RWPE2 (cell line): ENCODE data around the gene DDX47.

ENCODE experiments used
- ATAC-seq: fragments of 200-7000 bp; cut with Tn5 transposase; 3 replicates; pipeline ENCODE4 v1.9.1; 2021; ENCODE audit warnings: low read depth
- DNase-seq: peaks from one replicate; pipeline ENCODE4 v3.0.0-alpha.2; 2020; ENCODE audit warnings: low spot score
- H3K27ac ChIP-seq: fragments of 450-650 bp; 2 replicates; pipeline ENCODE4 v1.5.1; 2017; ENCODE audit warnings: mild to moderate bottlenecking; ENCODE audit not compliant: poor library complexity, severe bottlenecking
- H3K27me3 ChIP-seq: fragments of 250-450 bp; sonication (Bioruptor Pico); 2 replicates; pipeline ENCODE4 v1.5.1; 2021; ENCODE audit warnings: mild to moderate bottlenecking, moderate library complexity; ENCODE audit not compliant: insufficient read depth, poor library complexity, severe bottlenecking
- H3K36me3 ChIP-seq: fragments of 250-450 bp; sonication (Bioruptor Pico); 2 replicates; pipeline ENCODE4 v1.5.1; 2020; ENCODE audit warnings: low read depth, mild to moderate bottlenecking, moderate library complexity
- H3K4me1 ChIP-seq: fragments of 250-450 bp; sonication (Bioruptor Pico); 2 replicates; pipeline ENCODE4 v1.5.1; 2021; ENCODE audit warnings: mild to moderate bottlenecking, moderate library complexity; ENCODE audit not compliant: insufficient read depth, poor library complexity, severe bottlenecking
- H3K4me3 ChIP-seq: fragments of 250-450 bp; sonication (Bioruptor Pico); 2 replicates; pipeline ENCODE4 v1.5.1; 2021; ENCODE audit warnings: mild to moderate bottlenecking, moderate library complexity; ENCODE audit not compliant: severe bottlenecking
- H3K9me3 ChIP-seq: fragments of 250-450 bp; sonication (Bioruptor Pico); 2 replicates; pipeline ENCODE4 v1.5.1; 2021; ENCODE audit warnings: mild to moderate bottlenecking, moderate library complexity; ENCODE audit not compliant: severe bottlenecking
- TF ChIP-seq, protein P1 (sequence below): fragments of 450-650 bp; IDR thresholded peaks from one replicate; pipeline ENCODE4 v1.5.1; 2017; ENCODE audit warnings: mild to moderate bottlenecking, moderate library complexity; ENCODE audit not compliant: poor library complexity, severe bottlenecking

Gene DDX47

DNA sequence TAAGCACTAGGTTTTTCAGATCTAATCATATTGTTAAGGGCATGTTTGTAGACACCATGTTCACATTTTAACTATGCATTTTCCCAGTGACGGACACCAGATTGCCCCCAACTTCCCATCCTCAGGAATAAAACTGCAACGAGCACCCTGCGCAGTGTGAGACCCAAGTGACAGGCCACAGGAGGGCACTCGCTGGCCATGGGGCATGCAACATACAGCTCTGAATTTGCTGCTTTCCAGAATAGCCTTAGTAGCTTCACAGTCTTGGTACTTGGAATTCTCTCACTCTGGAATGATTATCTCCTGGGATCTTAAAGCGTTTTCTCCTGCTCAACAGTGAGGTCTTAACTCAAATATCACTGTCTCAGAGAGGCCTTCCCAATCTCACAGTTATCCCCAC, 972 bp upstream of the DDX47 start:
- Histone ChIP-seq H3K9me3 (no peaks in the 10 kb centered on the region), H3K4me1 (peaks cover 17% of the 10 kb centered on the region)

DNA sequence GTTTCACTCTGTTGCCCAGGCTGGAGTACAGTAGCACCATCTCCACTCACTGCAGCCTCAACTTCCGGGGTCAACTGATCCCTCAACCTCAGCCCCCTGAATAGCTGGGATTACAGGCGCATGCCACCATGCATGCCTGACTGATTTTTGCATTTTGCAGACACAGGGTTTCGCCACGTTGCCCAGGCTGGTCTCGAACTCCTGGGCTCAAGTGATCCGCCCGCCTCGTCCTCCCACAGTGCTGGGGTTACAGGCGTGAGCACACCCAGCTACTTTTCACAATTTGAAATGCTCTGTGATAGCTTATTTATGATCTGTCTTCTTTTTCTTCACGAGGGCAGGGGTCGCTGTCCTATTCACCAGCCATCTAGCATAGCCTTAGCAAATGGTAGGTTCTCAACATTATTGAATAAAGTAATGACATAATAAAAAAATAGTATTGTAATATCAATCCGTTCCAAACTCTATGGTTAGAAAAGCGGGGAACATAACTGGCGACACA, 477 bp upstream of the DDX47 start:
- no peak overlapping the region for H3K27ac ChIP-seq
- H3K4me3 ChIP-seq, result no peak overlapping the region
- peaks cover 21% of the 10 kb centered on the region for H3K36me3 ChIP-seq
- no peaks in the 10 kb centered on the region for H3K27me3 ChIP-seq
- TF ChIP-seq, protein P1, sequence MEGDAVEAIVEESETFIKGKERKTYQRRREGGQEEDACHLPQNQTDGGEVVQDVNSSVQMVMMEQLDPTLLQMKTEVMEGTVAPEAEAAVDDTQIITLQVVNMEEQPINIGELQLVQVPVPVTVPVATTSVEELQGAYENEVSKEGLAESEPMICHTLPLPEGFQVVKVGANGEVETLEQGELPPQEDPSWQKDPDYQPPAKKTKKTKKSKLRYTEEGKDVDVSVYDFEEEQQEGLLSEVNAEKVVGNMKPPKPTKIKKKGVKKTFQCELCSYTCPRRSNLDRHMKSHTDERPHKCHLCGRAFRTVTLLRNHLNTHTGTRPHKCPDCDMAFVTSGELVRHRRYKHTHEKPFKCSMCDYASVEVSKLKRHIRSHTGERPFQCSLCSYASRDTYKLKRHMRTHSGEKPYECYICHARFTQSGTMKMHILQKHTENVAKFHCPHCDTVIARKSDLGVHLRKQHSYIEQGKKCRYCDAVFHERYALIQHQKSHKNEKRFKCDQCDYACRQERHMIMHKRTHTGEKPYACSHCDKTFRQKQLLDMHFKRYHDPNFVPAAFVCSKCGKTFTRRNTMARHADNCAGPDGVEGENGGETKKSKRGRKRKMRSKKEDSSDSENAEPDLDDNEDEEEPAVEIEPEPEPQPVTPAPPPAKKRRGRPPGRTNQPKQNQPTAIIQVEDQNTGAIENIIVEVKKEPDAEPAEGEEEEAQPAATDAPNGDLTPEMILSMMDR, result no peak
- no peaks in the 10 kb centered on the region for H3K9me3 ChIP-seq
- DNase-seq, result no peak
- H3K4me1 ChIP-seq, result peaks cover 17% of the 10 kb centered on the region
- ATAC-seq, result no peak

More for the DNA sequence above, 972 bp upstream of the DDX47 start:
- Histone ChIP-seq H3K4me3 (no peak overlapping the region), H3K27me3 (no peaks in the 10 kb centered on the region), H3K27ac (no peak overlapping the region), H3K36me3 (peaks cover 21% of the 10 kb centered on the region)
- ATAC-seq (no peak), DNase-seq (no peak)
- TF ChIP-seq, protein P1, result no peak

DNA sequence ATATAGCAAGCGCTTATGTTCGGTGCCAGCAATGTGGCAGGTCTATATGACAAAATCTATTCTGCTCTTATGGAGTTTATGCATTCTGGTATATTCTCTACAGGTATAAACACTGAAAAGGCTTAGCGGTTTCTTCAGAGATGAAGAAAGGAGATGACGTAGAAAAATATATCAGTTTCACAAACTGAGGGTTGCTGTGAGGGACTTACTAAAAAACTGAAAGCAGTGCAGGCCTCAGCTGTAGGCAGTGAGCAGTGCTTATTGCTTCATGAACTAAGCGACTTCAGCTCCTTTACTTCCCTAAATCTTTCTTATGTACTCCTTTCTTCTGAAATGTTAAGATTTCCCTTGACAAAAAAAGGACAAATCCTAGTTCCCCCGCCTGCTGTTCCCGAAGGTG, 4.5 kb downstream of the DDX47 start:
- Histone ChIP-seq H3K4me3 (no peak overlapping the region), H3K36me3 (peaks cover 41% of the 10 kb centered on the region), H3K9me3 (no peaks in the 10 kb centered on the region), H3K27ac (no peak overlapping the region), H3K4me1 (peaks cover 35% of the 10 kb centered on the region), H3K27me3 (no peaks in the 10 kb centered on the region)
- no peak for ATAC-seq
- DNase-seq, result no peak
- TF ChIP-seq, protein P1, result no peak

DNA sequence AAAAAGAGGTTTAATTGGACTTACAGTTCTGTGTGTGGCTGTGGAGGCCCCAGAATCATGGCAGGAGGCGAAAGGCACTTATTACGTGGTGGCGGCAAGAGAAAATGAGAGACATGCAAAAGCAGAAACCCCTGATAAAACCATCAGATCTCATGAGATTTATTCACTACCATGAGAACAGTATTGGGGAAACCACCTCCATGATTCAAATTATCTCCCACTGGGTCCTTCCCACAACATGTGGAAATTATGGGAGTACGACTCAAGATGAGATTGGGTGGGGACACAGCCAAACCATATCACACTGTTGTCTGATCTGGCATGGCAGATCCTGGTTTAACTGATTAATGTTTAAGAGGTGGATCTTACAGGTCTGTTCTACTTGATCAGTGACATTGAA, 5.6 kb downstream of the DDX47 start:
- DNase-seq (no peak), ATAC-seq (no peak)
- Histone ChIP-seq H3K4me3 (no peak overlapping the region), H3K27me3 (no peaks in the 10 kb centered on the region), H3K4me1 (peaks cover 45% of the 10 kb centered on the region), H3K27ac (peak overlapping the region; percentile 88), H3K9me3 (no peaks in the 10 kb centered on the region), H3K36me3 (peaks cover 52% of the 10 kb centered on the region)
- TF ChIP-seq, protein P1, result no peak

DNA sequence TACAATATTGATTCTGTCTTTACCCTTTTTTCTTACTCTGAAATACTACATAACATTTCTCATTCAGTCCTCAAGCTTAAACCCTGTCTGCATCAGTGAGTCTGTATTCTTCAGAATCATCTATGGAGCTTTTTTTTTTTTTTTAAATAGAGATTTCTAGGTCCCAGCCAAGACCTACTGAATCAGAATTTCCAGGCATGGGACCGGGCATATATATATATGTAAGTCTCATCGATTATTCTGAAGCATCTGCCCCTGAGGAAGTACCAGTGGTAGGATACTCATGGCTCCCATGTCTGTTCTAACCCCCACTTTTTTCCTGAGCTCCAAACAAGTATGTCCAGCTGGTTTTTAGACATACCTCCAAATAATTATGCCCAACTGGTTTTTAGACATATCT, 6.1 kb downstream of the DDX47 start:
- TF ChIP-seq, protein P1, result no peak
- Histone ChIP-seq H3K27me3 (no peaks in the 10 kb centered on the region), H3K4me1 (peaks cover 43% of the 10 kb centered on the region), H3K36me3 (peaks cover 56% of the 10 kb centered on the region), H3K27ac (peak overlapping the region; percentile 88), H3K9me3 (no peaks in the 10 kb centered on the region), H3K4me3 (no peak overlapping the region)
- no peak for ATAC-seq
- DNase-seq, result no peak
